Left ventricle myocardium superior (tissue), 1 donor: ENCODE data around the gene STYXL2. TPM values are rescaled to one million over a fixed set of nuclear protein-coding genes. Genes with fewer than 3 reads are reported as not detected.

Experiments used
- ATAC-seq: fragments of 200-7000 bp; cut with Tn5 transposase; one replicate; pipeline ENCODE4 v1.9.1; 2020; ENCODE audit warnings: mild to moderate bottlenecking, moderate library complexity
- DNase-seq: peaks from one replicate; pipeline ENCODE4 v3.0.0-alpha.2; 2020
- intact Hi-C: fragments of 100-400 bp; cut with micrococcal nuclease; formaldehyde crosslinking; loops from one replicate; pipeline ENCODE4 v1.11.0; 2022
- long read RNA-seq: library from polyadenylated mRNA; unstranded; transcript quantifications from one replicate; pipeline ENCODE4 v2.0.0, GENCODE V29; 2021
- total RNA-seq: library from RNA; stranded (reverse); fragmentation: NEBNext Ultra II Directional; extraction: Animal tissue kit (Norgen Biotek cat#: 25700); gene quantifications from one replicate; pipeline ENCODE4 v1.2.1, GENCODE V29; 2021
- donor health status: DM: no; HTN: yes; CAD: no; lungs with severe emphysema.

Gene STYXL2
- total RNA-seq, result 121 TPM
- long read RNA-seq, full-length matches to known transcripts, result 252 of 331 reads
- long read RNA-seq, partial matches to known transcripts, result 14 of 331 reads
- long read RNA-seq, other reads (novel, unspliced or antisense), result 65 of 331 reads

- peak; percentile 95 for ATAC-seq
- intact Hi-C loops, result no loop called here
- DNase-seq, result peak; percentile 50
Measured at GRCh38 chr1:167093846-167094516, at the start of gene STYXL2. TSS of gene STYXL2 (plus strand) at chr1:167094075. CDS start at chr1:167094850, 775 bp downstream.

- intact Hi-C loops, result loop anchor here (10.0 kb wide), 1 partner anchor 167 kb away; no protein-coding TSS in a partner anchor
- ATAC-seq, result no peak
- no peak for DNase-seq
Measured at GRCh38 chr1:167051907-167052306, 42.0 kb upstream of the STYXL2 start.

GRCh38 chr1:167052389-167052788 lies 41.5 kb upstream of the STYXL2 start:
- DNase-seq (no peak), ATAC-seq (peak; percentile 43)
- intact Hi-C loops, result loop anchor here (10.0 kb wide), 1 partner anchor 168 kb away; no protein-coding TSS in a partner anchor

- intact Hi-C loops, result loop anchor here (10.0 kb wide), 1 partner anchor 170 kb away; no protein-coding TSS in a partner anchor
- no peak for ATAC-seq
- no peak for DNase-seq
Measured at GRCh38 chr1:167054531-167054930, 39.3 kb upstream of the STYXL2 start.

GRCh38 chr1:167054946-167055630 lies 38.8 kb upstream of the STYXL2 start:
- intact Hi-C loops, result loop anchor here (5.0 to 10.0 kb wide), 2 partner anchors 143 to 170 kb away; no protein-coding TSS in a partner anchor

GRCh38 chr1:167056529-167057231 lies 37.2 kb upstream of the STYXL2 start:
- DNase-seq (no peak), ATAC-seq (no peak)
- intact Hi-C loops, result loop anchor here (5.0 to 10.0 kb wide), 2 partner anchors 144 to 172 kb away; no protein-coding TSS in a partner anchor

More at GRCh38 chr1:167054946-167055630, 38.8 kb upstream of the STYXL2 start:
- ATAC-seq (no peak), DNase-seq (no peak)

GRCh38 chr1:167057241-167057688 lies 36.6 kb upstream of the STYXL2 start:
- peak; percentile 49 for DNase-seq
- intact Hi-C loops, result loop anchor here (5.0 to 10.0 kb wide), 2 partner anchors 145 to 172 kb away; no protein-coding TSS in a partner anchor
- peak; percentile 80 for ATAC-seq

- intact Hi-C loops, result loop anchor here (5.0 to 10.0 kb wide), 2 partner anchors 147 to 174 kb away; no protein-coding TSS in a partner anchor
- ATAC-seq (peak; percentile 63), DNase-seq (peak; percentile 80)
Measured at GRCh38 chr1:167059045-167059808, 34.6 kb upstream of the STYXL2 start.

- ATAC-seq (no peak), DNase-seq (no peak)
- intact Hi-C loops, result loop anchor here (5.0 to 10.0 kb wide), 3 partner anchors 147 to 475 kb away; no protein-coding TSS in a partner anchor
Measured at GRCh38 chr1:167059809-167060107, 34.1 kb upstream of the STYXL2 start.

GRCh38 chr1:167060141-167061072 lies 33.5 kb upstream of the STYXL2 start:
- ATAC-seq (no peak), DNase-seq (no peak)
- intact Hi-C loops, result loop anchor here (10.0 kb wide), 1 partner anchor 474 kb away; no protein-coding TSS in a partner anchor

GRCh38 chr1:167061073-167061464 lies 32.8 kb upstream of the STYXL2 start:
- DNase-seq, result no peak
- ATAC-seq, result no peak
- intact Hi-C loops, result loop anchor here (10.0 kb wide), 1 partner anchor 474 kb away; no protein-coding TSS in a partner anchor

- intact Hi-C loops, result loop anchor here (10.0 kb wide), 1 partner anchor 470 kb away; no protein-coding TSS in a partner anchor
Measured at GRCh38 chr1:167064621-167065020, 29.3 kb upstream of the STYXL2 start.

GRCh38 chr1:167065471-167065870 lies 28.4 kb upstream of the STYXL2 start:
- intact Hi-C loops, result loop anchor here (10.0 kb wide), 1 partner anchor 469 kb away; no protein-coding TSS in a partner anchor

More at GRCh38 chr1:167064621-167065020, 29.3 kb upstream of the STYXL2 start:
- ATAC-seq (no peak), DNase-seq (no peak)

GRCh38 chr1:167066333-167067122 lies 27.3 kb upstream of the STYXL2 start:
- DNase-seq, result peak; percentile 86
- intact Hi-C loops, result loop anchor here (10.0 kb wide), 1 partner anchor 468 kb away; no protein-coding TSS in a partner anchor
- ATAC-seq, result peak; percentile 92

More at GRCh38 chr1:167065471-167065870, 28.4 kb upstream of the STYXL2 start:
- ATAC-seq (no peak), DNase-seq (no peak)

GRCh38 chr1:167067904-167068303 lies 26.0 kb upstream of the STYXL2 start:
- no peak for DNase-seq
- intact Hi-C loops, result loop anchor here (10.0 kb wide), 1 partner anchor 467 kb away; no protein-coding TSS in a partner anchor

GRCh38 chr1:167068761-167069160 lies 25.1 kb upstream of the STYXL2 start:
- ATAC-seq (no peak), DNase-seq (no peak)
- intact Hi-C loops, result loop anchor here (10.0 kb wide), 1 partner anchor 466 kb away; no protein-coding TSS in a partner anchor

More at GRCh38 chr1:167067904-167068303, 26.0 kb upstream of the STYXL2 start:
- no peak for ATAC-seq
